Loucy (cell line): ENCODE results near the gene CDC42BPB.

ENCODE experiments used
- EZH2phosphoT487 ChIP-seq: fragments of 200-600 bp; IDR thresholded peaks from 2 replicates; pipeline ENCODE4 v1.6.1; 2018; ENCODE audit warnings: antibody characterized with exemption, mild to moderate bottlenecking, moderate library complexity, borderline replicate concordance
- TF ChIP-seq, protein P1 (sequence below): fragments of 200-600 bp; sonication (generic); conservative IDR thresholded peaks from 2 replicates; pipeline ENCODE4 v1.5.1; 2014; ENCODE audit warnings: mild to moderate bottlenecking, antibody characterized with exemption, low read length

DNA sequence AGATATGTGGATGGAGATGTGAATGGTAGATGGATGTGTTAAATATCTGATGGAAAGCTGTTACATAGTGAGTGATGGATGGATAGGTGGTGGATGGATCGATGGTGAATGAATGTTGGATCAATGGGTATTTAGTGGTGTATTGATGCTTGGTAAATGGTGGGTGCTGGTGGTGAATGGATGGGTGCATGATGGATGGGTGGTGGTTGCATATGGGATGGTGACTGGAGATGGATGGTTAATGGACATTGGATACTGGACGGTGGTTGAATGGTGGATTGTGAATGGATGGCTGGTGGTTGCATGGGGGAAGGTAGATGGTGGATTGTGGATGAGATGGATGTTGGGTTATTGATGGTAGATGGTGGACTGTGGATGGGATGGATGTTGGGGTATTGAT, 24.6 kb upstream of the CDC42BPB start:
- TF ChIP-seq, protein P1, sequence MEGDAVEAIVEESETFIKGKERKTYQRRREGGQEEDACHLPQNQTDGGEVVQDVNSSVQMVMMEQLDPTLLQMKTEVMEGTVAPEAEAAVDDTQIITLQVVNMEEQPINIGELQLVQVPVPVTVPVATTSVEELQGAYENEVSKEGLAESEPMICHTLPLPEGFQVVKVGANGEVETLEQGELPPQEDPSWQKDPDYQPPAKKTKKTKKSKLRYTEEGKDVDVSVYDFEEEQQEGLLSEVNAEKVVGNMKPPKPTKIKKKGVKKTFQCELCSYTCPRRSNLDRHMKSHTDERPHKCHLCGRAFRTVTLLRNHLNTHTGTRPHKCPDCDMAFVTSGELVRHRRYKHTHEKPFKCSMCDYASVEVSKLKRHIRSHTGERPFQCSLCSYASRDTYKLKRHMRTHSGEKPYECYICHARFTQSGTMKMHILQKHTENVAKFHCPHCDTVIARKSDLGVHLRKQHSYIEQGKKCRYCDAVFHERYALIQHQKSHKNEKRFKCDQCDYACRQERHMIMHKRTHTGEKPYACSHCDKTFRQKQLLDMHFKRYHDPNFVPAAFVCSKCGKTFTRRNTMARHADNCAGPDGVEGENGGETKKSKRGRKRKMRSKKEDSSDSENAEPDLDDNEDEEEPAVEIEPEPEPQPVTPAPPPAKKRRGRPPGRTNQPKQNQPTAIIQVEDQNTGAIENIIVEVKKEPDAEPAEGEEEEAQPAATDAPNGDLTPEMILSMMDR: no peak
- no peak for TF ChIP-seq EZH2phosphoT487
